Endothelial cell of umbilical vein (primary cell): ENCODE data around the gene TCF7.

Experiments
- EZH2 ChIP-seq: IDR thresholded peaks from 2 replicates; pipeline ENCODE4 v1.6.1; 2012; ENCODE audit warnings: borderline replicate concordance, low read depth, mild to moderate bottlenecking, moderate library complexity, low read length, inconsistent platforms; ENCODE audit not compliant: severe bottlenecking
- TF ChIP-seq, protein P1 (sequence below), 2 donors: IDR thresholded peaks; 1 replicate in 1 of 2; 2 replicates in 1 of 2; pipeline ENCODE4 v1.5.1; 2011; ENCODE audit warnings: low read length in 2 of 2, mild to moderate bottlenecking in 2 of 2, moderate library complexity in 2 of 2, control low read depth in 1 of 2, inconsistent platforms in 1 of 2, low read depth in 1 of 2; ENCODE audit not compliant: insufficient read depth in 1 of 2; ENCODE audit errors: extremely low read depth in 1 of 2

DNA sequence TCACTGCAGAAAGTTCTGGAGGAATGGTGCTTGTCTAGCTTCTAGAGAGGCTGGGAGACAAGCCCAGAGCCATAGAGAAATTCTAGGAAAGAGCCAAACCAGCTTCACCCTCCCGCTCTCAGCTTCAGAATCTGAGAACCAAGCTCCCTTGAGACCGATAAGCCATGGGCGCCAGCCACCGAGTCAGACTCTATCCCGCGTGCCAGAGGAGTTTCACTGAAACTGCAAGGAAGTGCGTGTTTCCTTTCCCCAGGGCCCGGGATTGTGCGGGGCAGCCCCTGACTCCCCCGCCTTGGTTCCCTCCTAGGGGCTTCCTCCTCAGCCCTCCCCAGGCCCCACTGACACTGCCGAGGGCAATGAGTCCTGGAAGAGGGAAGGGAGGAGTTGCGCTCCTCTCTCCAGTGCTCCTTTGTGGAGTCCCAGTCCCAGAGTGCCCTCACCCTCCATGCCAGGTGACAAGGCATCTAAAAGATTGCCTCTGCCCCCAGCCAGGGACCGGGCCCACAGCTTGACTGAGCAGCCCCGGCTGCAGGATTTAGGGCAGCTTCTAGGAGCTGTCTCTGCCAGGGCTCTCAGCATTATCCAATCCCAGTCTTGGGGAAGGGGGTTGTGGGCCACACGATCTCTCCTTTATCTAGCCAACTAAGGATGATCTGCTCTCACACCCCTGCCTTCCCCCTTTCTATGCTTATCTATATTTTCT, 18.4 kb upstream of the TCF7 start:
- TF ChIP-seq, protein P1, sequence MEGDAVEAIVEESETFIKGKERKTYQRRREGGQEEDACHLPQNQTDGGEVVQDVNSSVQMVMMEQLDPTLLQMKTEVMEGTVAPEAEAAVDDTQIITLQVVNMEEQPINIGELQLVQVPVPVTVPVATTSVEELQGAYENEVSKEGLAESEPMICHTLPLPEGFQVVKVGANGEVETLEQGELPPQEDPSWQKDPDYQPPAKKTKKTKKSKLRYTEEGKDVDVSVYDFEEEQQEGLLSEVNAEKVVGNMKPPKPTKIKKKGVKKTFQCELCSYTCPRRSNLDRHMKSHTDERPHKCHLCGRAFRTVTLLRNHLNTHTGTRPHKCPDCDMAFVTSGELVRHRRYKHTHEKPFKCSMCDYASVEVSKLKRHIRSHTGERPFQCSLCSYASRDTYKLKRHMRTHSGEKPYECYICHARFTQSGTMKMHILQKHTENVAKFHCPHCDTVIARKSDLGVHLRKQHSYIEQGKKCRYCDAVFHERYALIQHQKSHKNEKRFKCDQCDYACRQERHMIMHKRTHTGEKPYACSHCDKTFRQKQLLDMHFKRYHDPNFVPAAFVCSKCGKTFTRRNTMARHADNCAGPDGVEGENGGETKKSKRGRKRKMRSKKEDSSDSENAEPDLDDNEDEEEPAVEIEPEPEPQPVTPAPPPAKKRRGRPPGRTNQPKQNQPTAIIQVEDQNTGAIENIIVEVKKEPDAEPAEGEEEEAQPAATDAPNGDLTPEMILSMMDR (IDR thresholded peaks at IDR 0.05; ENCODE audit: extremely low read depth in 1 of 2, insufficient read depth in 1 of 2, low read depth in 1 of 2, low read length in 2 of 2), result no peak
- TF ChIP-seq EZH2, result no peak
